CD14-positive monocyte (primary cell): ENCODE measurements around the gene PBX3. TPM values are rescaled to one million over a fixed set of nuclear protein-coding genes. Genes with fewer than 3 reads are reported as not detected.

ENCODE experiments used
- DNase-seq, 3 donors: peaks; one replicate each; pipeline ENCODE4 v3.0.0-alpha.2; 2011 to 2022
- H2AFZ ChIP-seq: 2 replicates; pipeline ENCODE4 v1.6.0; 2012; ENCODE audit warnings: mild to moderate bottlenecking, low read depth, low read length, inconsistent platforms; ENCODE audit not compliant: insufficient read depth, poor library complexity, severe bottlenecking
- H3K27ac ChIP-seq, 2 donors: 1 replicate in 1 of 2; 2 replicates in 1 of 2; pipeline ENCODE4 v1.5.1; 2012 to 2013; ENCODE audit warnings: low read length in 2 of 2, control low read depth in 1 of 2, inconsistent platforms in 1 of 2, low read depth in 1 of 2, mild to moderate bottlenecking in 1 of 2
- H3K27me3 ChIP-seq, 2 donors: one replicate each; pipeline versions ENCODE4 v1.6.0 to v1.6.1; 2011 to 2013; ENCODE audit warnings: low read length in 2 of 2; ENCODE audit not compliant: control insufficient read depth in 2 of 2, insufficient read depth in 2 of 2
- H3K36me3 ChIP-seq, 2 donors: replicated peaks in 1 of 2; 1 replicate in 1 of 2; 2 replicates in 1 of 2; pipeline versions ENCODE4 v1.5.1 to v1.6.1; 2012 to 2013; ENCODE audit warnings: low read length in 2 of 2, control low read depth in 1 of 2, inconsistent platforms in 1 of 2, mild to moderate bottlenecking in 1 of 2; ENCODE audit not compliant: insufficient read depth in 2 of 2, control insufficient read depth in 1 of 2
- H3K4me1 ChIP-seq, 2 donors: 1 replicate in 1 of 2; 2 replicates in 1 of 2; pipeline versions ENCODE4 v1.5.1 to v1.6.1; 2012 to 2013; ENCODE audit warnings: low read length in 2 of 2, control low read depth in 1 of 2, inconsistent platforms in 1 of 2, mild to moderate bottlenecking in 1 of 2, moderate library complexity in 1 of 2; ENCODE audit not compliant: insufficient read depth in 2 of 2, control insufficient read depth in 1 of 2
- H3K4me2 ChIP-seq: replicated peaks from 2 replicates; pipeline ENCODE3; 2012; ENCODE audit warnings: low read length, moderate library complexity, mild to moderate bottlenecking; ENCODE audit not compliant: poor library complexity, severe bottlenecking; ENCODE audit errors: extremely low read depth
- H3K4me3 ChIP-seq, 3 experiments: fragments of 200-600 bp in 1 of 3; sonication (generic) in 1 of 3; replicated peaks in 1 of 3; 1 replicate in 2 of 3; 2 replicates in 1 of 3; pipeline ENCODE4 v1.5.1; 2011 to 2013; ENCODE audit warnings: low read length in 3 of 3, mild to moderate bottlenecking in 3 of 3, control low read depth in 2 of 3, low read depth in 2 of 3, inconsistent platforms in 1 of 3, moderate library complexity in 1 of 3
- H3K79me2 ChIP-seq: 2 replicates; pipeline ENCODE4 v1.6.0; 2012; ENCODE audit warnings: mild to moderate bottlenecking, control low read depth, inconsistent platforms, low read length, moderate library complexity; ENCODE audit not compliant: insufficient read depth
- H3K9ac ChIP-seq: 2 replicates; pipeline ENCODE4 v1.6.0; 2017; ENCODE audit warnings: low read length, mild to moderate bottlenecking; ENCODE audit not compliant: insufficient read depth, poor library complexity, severe bottlenecking
- H3K9me3 ChIP-seq, 2 donors: replicated peaks in 1 of 2; 1 replicate in 1 of 2; 2 replicates in 1 of 2; pipeline versions ENCODE4 v1.5.1 to v1.6.1; 2012 to 2013; ENCODE audit warnings: low read length in 2 of 2, control low read depth in 1 of 2; ENCODE audit not compliant: control insufficient read depth in 1 of 2, insufficient read depth in 1 of 2
- H4K20me1 ChIP-seq: 2 replicates; pipeline ENCODE4 v1.6.0; 2012; ENCODE audit warnings: mild to moderate bottlenecking, low read length, control low read depth, moderate library complexity; ENCODE audit not compliant: insufficient read depth
- H3K27ac Mint-ChIP-seq, 7 donors: one replicate each; pipeline ENCODE4 v1.8.0; 2020; ENCODE audit warnings: mild to moderate bottlenecking in 7 of 7, mixed read lengths in 7 of 7, moderate library complexity in 6 of 7, inconsistent platforms in 2 of 7
- H3K27me3 Mint-ChIP-seq, 3 donors: one replicate each; pipeline ENCODE4 v1.8.0; 2021 to 2022; ENCODE audit warnings: low read depth in 3 of 3, mild to moderate bottlenecking in 3 of 3, mixed read lengths in 3 of 3, moderate library complexity in 3 of 3, inconsistent platforms in 1 of 3
- H3K36me3 Mint-ChIP-seq, 2 donors: one replicate each; pipeline ENCODE4 v1.8.0; 2020; ENCODE audit warnings: mixed read lengths in 2 of 2, inconsistent platforms in 1 of 2, mild to moderate bottlenecking in 1 of 2
- H3K4me1 Mint-ChIP-seq: one replicate; pipeline ENCODE4 v1.8.0; 2020; ENCODE audit warnings: mild to moderate bottlenecking, mixed read lengths
- H3K4me3 Mint-ChIP-seq, 2 donors: one replicate each; pipeline ENCODE4 v1.8.0; 2020; ENCODE audit warnings: mild to moderate bottlenecking in 2 of 2, mixed read lengths in 2 of 2, moderate library complexity in 1 of 2
- H3K9me3 Mint-ChIP-seq, 7 donors: one replicate each; pipeline ENCODE4 v1.8.0; 2020 to 2022; ENCODE audit warnings: mixed read lengths in 7 of 7, mild to moderate bottlenecking in 6 of 7, moderate library complexity in 6 of 7, inconsistent platforms in 2 of 7
- CTCF ChIP-seq: fragments of 200-600 bp; IDR thresholded peaks from one replicate; pipeline ENCODE4 v1.8.0; 2022; ENCODE audit warnings: antibody characterized with exemption, mild to moderate bottlenecking
- WGBS: methylation state at CpG from one replicate; pipeline ENCODE4 v1.1.5; 2013; ENCODE audit warnings: missing lambda C conversion rate; ENCODE audit not compliant: insufficient coverage; 5-methylcytosine and 5-hydroxymethylcytosine counted together
- intact Hi-C, 2 donors: fragments of 100-400 bp; cut with micrococcal nuclease; formaldehyde crosslinking; loops; one replicate each; pipeline versions ENCODE4 v1.15.0 to v1.15.1; 2023
- polyA plus RNA-seq, 3 donors: library from polyadenylated mRNA; depleted of rRNA in 1 of 3; unstranded in 2 of 3; stranded (reverse) in 1 of 3; fragments of 300-500 nt in 2 of 3; fragments of >200 nt in 1 of 3; fragmentation: Illumina TruSeq in 2 of 3; gene quantifications; 1 replicate in 2 of 3; 2 replicates in 1 of 3; pipeline ENCODE4 v1.2.3, GENCODE V29; 2012 to 2021

PBX3 gene
- polyA plus RNA-seq, 3 donors = 6.6 to 22.7 (median 7.1) TPM

- Mint-ChIP-seq H3K9me3 (peaks cover 0 to 3% (median 0%) of the 10 kb centered on the region in 7 donors), H3K27me3 (peaks cover 0 to 2% (median 0%) of the 10 kb centered on the region in 3 donors), H3K4me1 (peaks cover 4% of the 10 kb centered on the region), H3K27ac (no peak overlapping the region), H3K4me3 (no peak overlapping the region), H3K36me3 (peaks cover 0 to 2% of the 10 kb centered on the region in 2 donors)
- peaks cover 3% of the 10 kb centered on the region for H3K79me2 ChIP-seq
- H3K4me2 ChIP-seq = no peak overlapping the region
- DNase-seq = no peak
- no peak overlapping the region for H3K27ac ChIP-seq
- H4K20me1 ChIP-seq = peaks cover 12% of the 10 kb centered on the region
- H3K4me1 ChIP-seq = no peaks in the 10 kb centered on the region
- TF ChIP-seq CTCF = no peak
- H3K36me3 ChIP-seq = no peaks in the 10 kb centered on the region
- H3K9ac ChIP-seq = no peak overlapping the region
- intact Hi-C loops = no loop called here
- H3K4me3 ChIP-seq = no peak overlapping the region
- no peak overlapping the region for H2AFZ ChIP-seq
- 88% methylated on average over 6 of the region's 9 CpGs for WGBS
- H3K27me3 ChIP-seq = no peaks in the 10 kb centered on the region
- H3K9me3 ChIP-seq = peaks cover 0 to 5% of the 10 kb centered on the region in 2 donors
Observed at GRCh38 chr9:125856331-125856730, 109.2 kb downstream of the PBX3 start.

GRCh38 chr9:125861405-125862058, 114.4 kb downstream of the PBX3 start:
- DNase-seq = peak in 1 of 3 donors; percentile 35
- H3K9ac ChIP-seq = no peak overlapping the region
- TF ChIP-seq CTCF = no peak
- no peak overlapping the region for H3K4me3 Mint-ChIP-seq
- no peak overlapping the region for H3K4me2 ChIP-seq
- no peaks in the 10 kb centered on the region for H3K36me3 ChIP-seq
- peaks cover 0 to 5% of the 10 kb centered on the region in 2 donors for H3K9me3 ChIP-seq
- H3K4me1 ChIP-seq = no peaks in the 10 kb centered on the region
- H3K4me1 Mint-ChIP-seq = peaks cover 4% of the 10 kb centered on the region
- no peak overlapping the region for H3K27ac ChIP-seq
- peaks cover 0 to 2% (median 0%) of the 10 kb centered on the region in 3 donors for H3K27me3 Mint-ChIP-seq
- H3K79me2 ChIP-seq = no peaks in the 10 kb centered on the region
- intact Hi-C loops = no loop called here
- no peak overlapping the region for H2AFZ ChIP-seq
- H3K9me3 Mint-ChIP-seq = peaks cover 0 to 3% (median 0%) of the 10 kb centered on the region in 7 donors
- no peaks in the 10 kb centered on the region for H3K36me3 Mint-ChIP-seq
- H3K27ac Mint-ChIP-seq = peak overlapping the region in 1 of 7 donors; percentile 10
- H4K20me1 ChIP-seq = peaks cover 22% of the 10 kb centered on the region
- no peaks in the 10 kb centered on the region for H3K27me3 ChIP-seq
- H3K4me3 ChIP-seq = no peak overlapping the region
